T-helper 9 cell (primary cell): ENCODE results near the gene MEAF6.
A peak's percentile ranks its signal among the peaks of the same experiment; 100 is the strongest.
"Not testable (repeated sequence)": the region's sequence is repeated elsewhere in the genome, so short reads cannot be mapped to it uniquely, and the experiment has no call there.

Source experiments
- DNase-seq: peaks from one replicate; pipeline ENCODE4 v3.0.0-alpha.2; 2020

MEAF6 gene

GRCh38 chr1:37529888-37530287 is 15.3 kb upstream of the MEAF6 start:
- DNase-seq: not testable (repeated sequence)

GRCh38 chr1:37519613-37520012 is 5.0 kb upstream of the MEAF6 start:
- DNase-seq: no peak

- peak; percentile 10 for DNase-seq
Measured at GRCh38 chr1:37518929-37519328, 4.4 kb upstream of the MEAF6 start.

GRCh38 chr1:37518241-37518640 is 3.7 kb upstream of the MEAF6 start:
- DNase-seq: not testable (repeated sequence)

- no peak for DNase-seq
Measured at GRCh38 chr1:37517569-37517968, 3.0 kb upstream of the MEAF6 start.

GRCh38 chr1:37515185-37516034 is 844 bp upstream of the MEAF6 start:
- DNase-seq: no peak

- DNase-seq: peak; percentile 20
Measured at GRCh38 chr1:37513795-37514349, 694 bp downstream of the MEAF6 start.

- no peak for DNase-seq
Measured at GRCh38 chr1:37509181-37509580, 5.4 kb downstream of the MEAF6 start.

GRCh38 chr1:37506740-37507139 is 7.8 kb downstream of the MEAF6 start:
- no peak for DNase-seq

- not testable (repeated sequence) for DNase-seq
Measured at GRCh38 chr1:37502791-37503190, 11.8 kb downstream of the MEAF6 start.

- no peak for DNase-seq
Measured at GRCh38 chr1:37502104-37502503, 12.5 kb downstream of the MEAF6 start.

- no peak for DNase-seq
Measured at GRCh38 chr1:37501661-37502060, 12.9 kb downstream of the MEAF6 start.

GRCh38 chr1:37498872-37499617 is 15.5 kb downstream of the MEAF6 start:
- DNase-seq: no peak

- DNase-seq: no peak
Measured at GRCh38 chr1:37497832-37498231, 16.7 kb downstream of the MEAF6 start.

GRCh38 chr1:37495875-37496274 is 18.7 kb downstream of the MEAF6 start:
- no peak for DNase-seq

- DNase-seq: no peak
Measured at GRCh38 chr1:37493336-37494098, 21.0 kb downstream of the MEAF6 start.

- DNase-seq: no peak
Measured at GRCh38 chr1:37487619-37487984, 27.0 kb downstream of the MEAF6 start.

- DNase-seq: peak; percentile 84
Measured at GRCh38 chr1:37486680-37487618, 27.6 kb downstream of the MEAF6 start.

- no peak for DNase-seq
Measured at GRCh38 chr1:37485902-37486679, 28.5 kb downstream of the MEAF6 start.

- no peak for DNase-seq
Measured at GRCh38 chr1:37484325-37485051, 30.1 kb downstream of the MEAF6 start.
